ENCODE measurements around the gene GABBR2.

Gene GABBR2

DNA sequence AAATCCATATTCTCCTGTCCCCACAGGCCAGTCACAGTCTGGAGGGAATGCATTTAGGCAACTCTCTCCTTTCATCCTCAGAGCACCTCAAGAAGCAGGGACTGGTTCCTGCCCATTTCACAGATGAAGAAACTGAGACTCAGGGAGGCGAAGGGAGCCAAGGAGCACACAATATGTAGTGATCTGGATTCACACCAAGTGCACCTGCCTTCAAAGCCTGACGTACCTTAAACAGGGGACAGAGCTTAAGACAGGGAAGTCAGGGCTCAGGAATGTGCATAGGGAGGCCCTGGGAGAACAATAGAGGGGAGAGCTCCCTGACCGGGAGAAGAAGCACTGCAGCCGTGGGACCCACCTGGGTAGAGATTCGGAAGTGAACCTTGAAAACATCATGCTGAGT lies 83.0 kb downstream of the GABBR2 start:
- DNase-seq, result no peak

GRCh38 chr9:98619788-98620187 lies 88.9 kb downstream of the GABBR2 start:
- DNase-seq, result no peak

DNA sequence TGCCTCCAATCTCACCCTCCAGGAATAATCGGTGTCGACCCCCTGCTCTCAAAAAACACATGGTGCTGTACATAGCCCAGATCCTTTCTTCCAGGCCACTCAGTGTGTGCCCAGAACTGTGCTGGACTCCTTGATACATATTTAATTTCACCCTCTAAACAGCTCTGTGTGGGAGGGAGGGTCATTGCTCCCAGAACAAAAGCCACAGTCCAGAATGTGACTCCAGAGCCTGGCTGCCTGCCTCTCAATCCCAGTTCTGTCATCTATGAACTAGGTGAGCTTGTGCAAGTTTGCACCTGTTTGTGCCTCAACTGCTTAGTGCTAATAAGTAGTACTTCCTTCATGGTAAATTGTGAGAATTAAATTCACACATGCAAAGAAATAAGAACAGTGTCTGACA lies 93.1 kb downstream of the GABBR2 start:
- DNase-seq, result no peak

DNA sequence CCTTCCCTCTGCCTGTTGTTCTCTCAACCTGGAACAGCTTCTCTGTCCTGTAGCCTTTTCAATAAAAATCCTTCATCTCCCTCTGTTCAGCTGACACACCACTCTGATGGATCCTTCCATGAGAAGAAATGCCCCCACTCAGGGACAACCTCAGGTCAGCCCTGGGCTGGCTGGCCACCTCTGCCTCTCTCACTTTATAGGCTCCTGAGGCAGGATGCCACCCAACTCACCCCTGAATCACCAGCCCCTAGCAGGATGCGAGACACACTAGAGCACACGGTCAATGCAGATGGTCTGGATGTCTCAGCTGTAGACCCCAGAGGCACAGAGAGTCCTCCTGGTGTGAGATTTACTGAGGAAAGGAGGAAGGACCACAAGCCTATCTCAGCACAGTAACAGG lies 93.8 kb downstream of the GABBR2 start:
- DNase-seq, result no peak

DNA sequence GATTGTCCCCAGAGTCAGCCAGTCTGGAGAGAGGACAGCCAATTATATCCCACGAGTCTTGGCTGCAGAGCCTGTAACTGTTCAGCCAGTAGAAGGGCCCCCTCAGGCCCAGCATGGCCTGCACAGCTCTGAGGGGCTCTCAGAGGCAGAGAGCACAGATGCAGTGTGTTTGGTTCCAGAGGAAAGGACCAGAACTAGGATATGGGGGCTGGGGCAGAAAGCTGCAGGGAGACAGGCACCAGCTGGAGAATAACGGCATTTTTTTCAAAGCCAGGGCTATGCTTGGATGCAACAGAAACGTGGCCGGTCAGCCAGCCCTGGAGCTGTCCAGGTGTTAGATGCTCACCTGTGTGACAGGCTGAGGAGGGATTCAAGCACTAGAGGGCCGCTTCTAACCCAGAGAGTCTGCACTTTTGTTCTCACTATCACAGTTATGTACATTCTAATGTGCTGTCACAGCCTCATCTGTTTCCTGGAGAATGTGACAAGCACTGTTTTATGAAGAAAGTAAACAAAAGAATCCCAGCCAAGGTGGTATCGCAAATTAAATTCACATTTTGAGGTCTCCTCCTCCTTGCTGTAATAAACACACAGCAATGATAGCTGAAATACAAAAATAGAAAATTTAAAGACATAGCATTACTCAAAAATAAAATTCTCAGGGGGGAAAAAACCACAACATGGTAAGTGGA lies 96.5 kb downstream of the GABBR2 start:
- no peak for DNase-seq

- no peak for DNase-seq
Measured at GRCh38 chr9:98611319-98611718, 97.4 kb downstream of the GABBR2 start.

- no peak for DNase-seq
Measured at GRCh38 chr9:98610711-98611110, 98.0 kb downstream of the GABBR2 start.

- DNase-seq, result no peak
Measured at GRCh38 chr9:98610211-98610610, 98.5 kb downstream of the GABBR2 start.

DNA sequence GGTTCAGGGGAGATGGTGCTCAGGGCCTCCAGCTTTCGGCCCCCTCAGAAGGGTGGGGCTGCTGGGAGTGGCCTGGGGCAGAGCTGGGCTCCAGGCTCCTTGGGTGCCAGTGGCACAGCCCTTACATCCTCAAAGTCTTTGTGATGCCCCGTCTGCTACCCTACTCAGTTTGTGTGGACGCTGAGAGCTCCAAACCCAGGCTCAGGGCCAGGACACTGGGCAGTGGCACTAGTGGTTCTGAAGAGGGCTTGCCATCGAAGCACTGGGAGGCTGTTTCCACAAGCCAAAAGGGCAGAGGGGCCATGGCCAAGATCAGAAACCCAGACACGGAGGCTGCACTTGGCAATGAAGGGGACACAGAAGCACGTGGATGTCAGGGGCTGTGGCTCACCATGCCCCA lies 99.1 kb downstream of the GABBR2 start:
- DNase-seq, result no peak

- no peak for DNase-seq
Measured at GRCh38 chr9:98607787-98608186, 100.9 kb downstream of the GABBR2 start.

DNA sequence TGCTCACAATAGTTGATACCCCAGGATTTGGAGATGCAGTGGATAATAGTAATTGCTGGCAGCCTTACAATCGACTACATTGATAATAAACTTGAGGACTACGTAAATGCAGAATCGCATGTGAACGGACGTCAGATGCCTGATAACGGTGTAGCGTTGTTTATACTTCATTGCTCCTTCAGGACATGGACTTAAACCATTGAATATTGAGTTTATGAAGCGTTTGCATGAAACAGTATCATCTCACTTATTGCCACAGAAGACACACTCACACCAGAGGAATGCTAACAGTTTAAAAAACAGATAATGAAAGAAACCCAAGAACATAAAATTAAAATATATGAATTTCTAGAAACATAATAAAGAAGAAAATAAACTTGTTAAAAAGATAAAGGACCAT lies 101.6 kb downstream of the GABBR2 start:
- no peak for DNase-seq

DNA sequence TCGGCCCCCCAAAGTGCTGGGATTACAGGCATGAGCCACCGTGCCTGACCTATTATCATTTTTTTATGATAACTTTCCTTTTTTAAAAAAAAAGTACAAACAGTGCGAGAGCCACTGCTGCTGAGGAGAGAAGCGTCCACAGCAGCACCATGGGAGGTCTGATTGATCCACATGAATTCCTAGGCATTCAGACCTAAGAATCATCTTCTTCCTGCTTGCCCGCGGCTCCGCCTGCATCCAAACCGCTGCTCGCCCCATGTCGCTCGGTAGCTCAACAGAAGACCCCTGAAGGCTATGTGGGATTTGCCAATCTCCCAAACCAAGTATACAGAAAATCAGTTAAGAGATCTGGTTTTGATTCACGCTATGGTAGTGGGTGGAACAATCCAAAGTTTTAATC lies 102.0 kb downstream of the GABBR2 start:
- no peak for DNase-seq

- DNase-seq, result no peak
Measured at GRCh38 chr9:98605116-98605515, 103.6 kb downstream of the GABBR2 start.

DNA sequence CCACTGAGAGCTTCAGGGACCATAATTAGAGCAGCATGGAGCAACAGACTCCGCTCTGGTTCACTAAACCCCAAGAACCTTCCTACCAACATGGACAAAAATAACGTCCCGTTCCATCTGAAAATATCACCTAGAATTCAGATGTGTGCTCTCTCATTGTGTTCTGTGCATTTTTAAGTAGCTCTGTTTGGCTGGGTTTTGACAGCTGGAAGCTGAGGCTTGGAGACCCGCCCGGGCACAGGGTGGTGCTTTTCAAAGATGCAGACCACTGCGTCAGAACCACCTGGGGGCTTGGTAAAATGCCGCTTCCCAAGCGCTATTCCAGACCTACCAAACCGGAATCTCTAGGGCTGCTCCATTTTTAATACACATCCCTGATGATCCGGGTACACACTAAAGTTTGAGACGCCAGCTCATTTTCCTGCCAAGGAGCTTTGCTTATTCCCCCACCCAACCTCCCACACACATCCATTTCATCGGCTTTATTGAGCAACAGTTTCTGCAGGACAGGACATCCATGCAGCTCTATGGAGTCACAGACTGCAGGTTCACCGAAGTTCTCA lies 104.8 kb downstream of the GABBR2 start:
- DNase-seq, result no peak

DNA sequence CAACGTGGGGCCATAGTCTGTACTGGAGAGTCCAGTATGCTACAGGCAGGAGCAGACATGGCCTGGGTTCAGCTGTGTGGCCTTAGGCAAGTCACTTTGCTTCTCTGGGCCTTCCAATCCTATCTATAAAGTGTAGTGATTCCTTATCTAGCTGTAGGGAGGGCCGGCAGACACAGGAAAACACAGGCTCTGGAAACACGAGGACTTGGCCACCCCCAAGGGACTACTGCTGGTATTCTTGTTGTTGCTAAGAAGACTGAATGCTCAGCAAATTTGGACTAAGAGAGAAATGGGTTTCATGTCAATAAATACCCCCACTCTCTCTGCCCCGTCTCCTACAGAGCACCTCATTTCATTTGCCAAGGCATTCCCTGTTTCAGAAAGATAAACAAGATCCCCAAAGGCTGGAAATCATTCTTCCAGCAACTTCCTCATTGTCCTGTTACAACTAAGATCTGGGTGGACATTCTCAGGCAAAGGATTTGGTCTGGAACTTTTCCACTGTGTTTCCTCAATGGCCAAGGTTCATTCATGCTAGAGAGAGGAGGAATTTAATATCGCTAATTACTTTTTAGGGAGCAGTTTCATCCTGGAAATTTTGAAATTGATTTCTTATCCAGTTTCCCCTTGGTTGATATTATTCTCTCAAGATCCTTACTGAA lies 105.8 kb downstream of the GABBR2 start:
- DNase-seq, result no peak

- no peak for DNase-seq
Measured at GRCh38 chr9:98600631-98601030, 108.1 kb downstream of the GABBR2 start.

- DNase-seq, result no peak
Measured at GRCh38 chr9:98599566-98600216, 109.0 kb downstream of the GABBR2 start.

DNA sequence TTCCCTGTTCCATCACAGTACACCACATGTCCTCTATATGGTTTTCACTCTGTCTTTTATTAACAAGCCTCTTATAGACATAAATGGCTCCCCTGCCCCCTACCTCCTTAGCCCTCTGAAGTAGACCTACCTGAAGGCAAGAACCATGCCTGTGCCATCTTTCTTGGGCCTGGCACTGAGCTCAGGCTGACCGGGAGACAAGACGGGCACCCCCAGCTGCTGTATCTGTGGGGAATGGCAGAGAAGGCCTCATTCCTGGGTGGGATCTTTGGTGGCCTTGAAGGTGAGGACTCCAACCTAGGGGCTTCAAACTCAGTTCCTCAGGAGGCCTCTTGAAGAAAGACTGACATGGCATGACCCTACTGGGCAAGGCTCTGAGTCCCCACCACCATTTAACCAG lies 109.9 kb downstream of the GABBR2 start:
- DNase-seq, result no peak

GRCh38 chr9:98597236-98597771 lies 111.4 kb downstream of the GABBR2 start:
- no peak for DNase-seq

GRCh38 chr9:98596486-98596885 lies 112.2 kb downstream of the GABBR2 start:
- DNase-seq, result no peak

DNA sequence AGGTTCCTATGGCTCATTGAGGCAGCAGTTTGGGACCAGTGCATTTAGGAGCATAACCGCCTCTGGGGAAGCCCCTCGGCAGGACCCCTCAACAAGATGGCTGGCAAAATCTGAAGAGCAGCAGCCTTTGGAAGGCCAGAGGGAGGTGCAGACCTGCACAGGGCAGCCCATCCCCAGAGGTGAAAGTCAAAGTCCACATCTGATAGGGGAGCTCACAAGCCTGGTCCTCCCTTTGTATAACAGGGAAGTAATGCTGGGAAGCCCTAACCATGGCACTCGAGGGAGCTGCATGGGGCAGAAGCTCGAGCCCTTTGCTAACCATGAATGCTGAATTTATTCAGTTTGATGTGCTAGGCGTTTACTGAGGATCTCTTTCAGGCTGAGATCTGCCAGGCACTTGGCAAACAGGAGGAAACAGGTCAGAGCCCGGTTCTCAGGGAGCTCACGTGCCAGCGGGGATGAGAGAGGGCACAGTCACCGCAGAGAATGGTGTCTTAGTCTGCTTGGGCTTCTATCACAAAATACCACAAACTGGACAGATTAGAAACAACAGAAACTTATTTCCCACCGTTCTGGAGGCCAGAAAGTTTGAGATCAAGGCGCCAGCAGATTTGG lies 114.1 kb downstream of the GABBR2 start:
- no peak for DNase-seq

GRCh38 chr9:98593354-98594253 lies 115.1 kb downstream of the GABBR2 start:
- no peak for DNase-seq
